Measurements from ENCODE around the gene TUSC2. TPM values are rescaled to one million over a fixed set of nuclear protein-coding genes. Genes with fewer than 3 reads are reported as not detected.
A peak's percentile ranks its signal among the peaks of the same experiment; 100 is the strongest.

Gene TUSC2
- total and polyA plus RNA-seq, 2 of the 13 experiments (the other 11 are each of a cell fraction or from before 2014, with no cell fraction given): 36.7 to 39.1 TPM

GRCh38 chr3:50321336-50322114 lies 6.5 kb downstream of the TUSC2 start (continued):
- peak; percentile 32; the same call in 1 of the 2 replicates for TF ChIP-seq ARID4A (CRISPR knock-in tag; IDR thresholded peaks at IDR 0.05; ENCODE audit: borderline replicate concordance)
- peak; percentile 45; the same call in 1 of the 2 replicates for TF ChIP-seq GMEB1 (CRISPR knock-in tag; IDR thresholded peaks at IDR 0.05; ENCODE audit: borderline replicate concordance)
- TF ChIP-seq ERF (CRISPR knock-in tag; IDR thresholded peaks at IDR 0.05): no peak; the same call in 1 of the 2 replicates
- no peak for TF ChIP-seq MTA1 (CRISPR knock-in tag; IDR thresholded peaks at IDR 0.05; ENCODE audit: borderline replicate concordance)
- peak; percentile 77; the same call in 1 of the 2 replicates for TF ChIP-seq ZNF784 (CRISPR knock-in tag; IDR thresholded peaks at IDR 0.05; ENCODE audit: borderline replicate concordance)
- TF ChIP-seq XRCC5 (optimal IDR thresholded peaks at IDR 0.05; ENCODE audit: low read length): peak; percentile 55
- no peak for TF ChIP-seq ZBTB3 (CRISPR knock-in tag; IDR thresholded peaks at IDR 0.05; ENCODE audit: borderline replicate concordance, low read depth)
- TF ChIP-seq NCOR1 (IDR thresholded peaks at IDR 0.05; ENCODE audit: borderline replicate concordance, low read length): peak; percentile 80
- TF ChIP-seq TAF1 (CRISPR knock-in tag; IDR thresholded peaks at IDR 0.05): 0 out of 2 replicates have a peak, but pooled peaks have one; percentile 4
- no peak for TF ChIP-seq ZBTB49 (CRISPR knock-in tag; IDR thresholded peaks at IDR 0.05; ENCODE audit: borderline replicate concordance)
- TF ChIP-seq NR1H2 (CRISPR knock-in tag; IDR thresholded peaks at IDR 0.05; ENCODE audit: borderline replicate concordance, low read depth): no peak
- TF ChIP-seq KMT2A (CRISPR knock-in tag; IDR thresholded peaks at IDR 0.05): 0 out of 2 replicates have a peak, but pooled peaks have one; percentile 28
- TF ChIP-seq ZNF563 (CRISPR knock-in tag; IDR thresholded peaks at IDR 0.05): no peak; the same call in 1 of the 2 replicates
- no peak for TF ChIP-seq NFE2L1 (CRISPR knock-in tag; IDR thresholded peaks at IDR 0.05; ENCODE audit: borderline replicate concordance)
- TF ChIP-seq ELF3 (CRISPR knock-in tag; IDR thresholded peaks at IDR 0.05): no peak
- TF ChIP-seq ZNF7 (CRISPR knock-in tag; IDR thresholded peaks at IDR 0.05): 0 out of 2 replicates have a peak, but pooled peaks have one; percentile 34
- TF ChIP-seq ZNF205 (CRISPR knock-in tag; IDR thresholded peaks at IDR 0.05): no peak
- no peak for TF ChIP-seq HMG20B (CRISPR knock-in tag; conservative IDR thresholded peaks at IDR 0.05)

Measured in HepG2 (cell line).